Fibroblast of skin of right quadriceps (primary cell): ENCODE data around the gene CISTR.
"Not testable (repeated sequence)": the region's sequence is repeated elsewhere in the genome, so short reads cannot be mapped to it uniquely, and the experiment has no call there.

Source experiments
- DNase-seq: peaks from one replicate; pipeline ENCODE4 v3.0.0-alpha.2; 2013

CISTR gene

DNA sequence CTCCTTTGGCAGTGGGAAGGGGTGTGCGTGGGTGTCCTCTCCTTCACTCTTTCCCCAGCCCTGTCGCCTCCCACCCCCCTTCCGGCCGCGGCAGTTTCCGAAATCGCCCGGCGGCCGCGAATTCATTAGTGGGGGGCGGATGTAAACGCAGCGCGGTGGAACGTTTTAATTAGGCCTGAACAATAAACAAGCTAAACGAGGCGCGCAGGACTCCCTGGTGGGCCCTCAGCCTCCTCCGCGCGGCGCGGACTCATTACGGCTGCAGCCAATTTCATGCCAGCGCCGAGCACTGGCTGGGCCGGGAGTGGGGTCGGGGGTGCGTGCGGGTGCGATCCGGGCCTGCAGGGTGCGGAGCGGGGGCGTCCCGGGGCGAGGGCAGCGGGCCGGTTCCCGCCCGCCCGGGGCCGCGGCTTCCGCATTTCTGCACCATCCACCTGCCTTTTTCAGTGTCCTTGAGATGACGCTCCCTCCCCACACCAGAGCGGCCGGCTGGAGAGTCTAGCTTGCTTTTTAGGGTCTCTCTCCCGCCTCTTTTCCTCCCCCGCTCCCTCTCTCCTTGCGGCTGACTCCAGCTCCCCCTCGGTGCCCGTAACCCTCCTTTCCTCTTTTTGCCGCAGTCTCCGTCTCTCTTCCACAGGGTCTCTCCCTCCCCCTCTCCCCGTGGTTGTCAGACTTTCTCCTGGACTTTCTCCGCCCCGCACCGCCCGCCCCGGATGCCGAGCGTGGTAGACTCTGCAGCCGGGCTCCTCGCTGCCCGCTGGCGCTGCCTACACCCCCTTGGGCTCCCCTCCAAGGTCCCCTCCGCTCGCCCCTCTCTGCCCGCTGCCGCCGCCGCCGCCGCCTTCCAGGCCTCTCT is at the start of gene CISTR:
TSS of gene CISTR (minus strand) at position 644 of the 856 bp plus-strand sequence.
- DNase-seq, result no peak

DNA sequence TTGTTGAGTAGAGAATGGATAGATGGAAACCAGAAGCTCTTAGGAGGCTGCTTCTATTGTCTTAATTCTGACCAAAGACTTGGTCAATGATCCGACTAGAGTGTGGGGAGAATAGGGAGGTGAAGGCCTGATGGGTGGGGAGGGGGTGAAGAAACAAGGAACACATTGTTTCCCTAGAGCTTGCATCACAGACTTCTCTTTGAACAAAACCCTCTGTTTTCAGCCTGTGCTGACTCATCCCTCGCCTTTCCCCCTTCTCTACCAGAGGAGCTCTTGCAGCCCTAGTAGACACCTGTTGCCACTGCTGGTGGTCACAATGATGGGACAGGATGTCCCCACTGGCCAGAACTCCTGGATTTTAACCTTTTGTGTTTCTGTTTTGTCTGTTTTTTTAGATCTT is 46.8 kb upstream of the CISTR start:
- no peak for DNase-seq

DNA sequence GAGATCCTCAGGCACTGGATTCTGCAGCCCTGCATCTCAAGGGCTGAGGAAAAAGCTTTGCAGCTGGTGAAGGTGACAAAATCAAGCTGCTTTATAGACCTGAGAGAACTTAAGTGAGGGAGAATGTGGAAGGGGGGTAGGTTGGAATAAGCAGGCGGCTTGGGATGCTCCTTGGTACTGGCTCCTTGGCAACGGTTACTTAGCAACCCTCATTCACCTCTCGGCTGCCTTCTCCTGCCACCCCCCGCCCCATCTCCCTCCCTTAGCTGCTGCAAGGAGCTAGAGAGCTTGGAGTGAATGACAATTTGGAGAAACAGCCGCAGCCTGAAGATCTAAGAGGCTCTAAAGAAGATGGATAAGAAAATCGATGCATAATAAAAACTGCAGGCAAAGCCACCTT is 44.1 kb upstream of the CISTR start:
- DNase-seq, result no peak

DNA sequence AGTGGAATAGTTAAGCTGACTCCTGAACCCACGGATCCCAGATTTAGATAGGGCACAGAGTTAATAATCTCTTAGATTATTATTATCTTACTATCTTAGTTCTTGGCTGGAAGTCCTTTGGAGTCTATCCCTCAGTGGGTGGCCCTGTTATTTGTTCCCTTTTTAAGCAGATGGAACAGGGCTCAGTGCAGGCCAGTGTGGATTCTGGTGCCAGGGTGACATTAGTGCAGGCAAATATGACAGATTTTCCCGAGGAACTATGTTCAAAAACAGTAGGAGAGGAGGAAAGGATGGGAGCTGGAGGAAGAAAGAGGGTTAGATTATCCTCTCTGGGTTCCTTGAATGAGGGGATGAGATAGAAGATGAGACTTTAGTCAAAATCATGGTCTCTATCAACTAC is 41.4 kb upstream of the CISTR start:
- DNase-seq, result no peak

DNA sequence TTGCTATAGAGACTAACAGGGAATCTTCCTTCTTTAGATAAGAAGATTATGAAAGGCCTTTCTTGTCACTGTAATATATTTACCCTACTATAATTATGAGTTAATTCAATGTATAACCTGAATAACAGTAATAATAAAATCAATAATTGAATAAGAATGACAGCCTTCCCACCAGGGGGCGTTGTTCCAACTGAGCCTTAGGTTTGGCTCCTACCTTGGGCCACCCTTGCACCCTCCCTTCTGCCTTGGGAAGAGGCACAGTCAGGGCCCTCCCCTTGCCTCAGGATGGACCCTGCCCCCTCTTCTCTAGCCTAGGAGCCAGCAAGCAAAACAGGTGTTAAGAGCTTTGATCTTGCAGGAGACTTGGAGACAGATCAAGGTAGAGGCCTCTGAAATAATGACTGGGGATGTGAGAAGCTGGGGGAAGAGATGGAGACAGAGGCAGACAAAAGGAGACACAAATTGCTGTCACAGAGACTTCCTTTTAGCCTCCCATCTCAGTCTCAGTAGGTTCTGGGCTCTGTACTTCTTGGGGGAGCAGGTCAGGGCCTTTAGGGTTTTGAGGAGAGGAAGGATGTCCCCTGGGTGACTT is 40.1 kb upstream of the CISTR start:
- peak; percentile 27 for DNase-seq

DNA sequence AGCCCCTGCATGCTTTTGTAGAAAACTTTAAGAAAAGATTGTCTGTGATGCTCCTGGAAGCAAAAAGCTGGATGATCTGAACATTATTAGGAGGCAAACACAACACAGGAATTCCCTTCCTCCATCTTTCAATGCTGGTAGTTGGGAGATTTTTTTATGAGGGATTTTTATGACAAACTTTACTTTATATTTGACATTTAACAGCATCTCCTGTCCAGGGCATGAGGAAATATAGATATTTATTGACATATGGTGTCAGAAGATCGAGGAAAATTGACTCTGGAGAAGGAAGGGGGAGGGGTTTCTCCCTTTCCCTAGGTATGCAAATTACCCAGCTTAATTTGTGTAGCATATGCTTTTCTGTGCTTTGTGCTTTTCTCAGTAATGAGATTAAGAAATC is 37.8 kb upstream of the CISTR start:
- no peak for DNase-seq

DNA sequence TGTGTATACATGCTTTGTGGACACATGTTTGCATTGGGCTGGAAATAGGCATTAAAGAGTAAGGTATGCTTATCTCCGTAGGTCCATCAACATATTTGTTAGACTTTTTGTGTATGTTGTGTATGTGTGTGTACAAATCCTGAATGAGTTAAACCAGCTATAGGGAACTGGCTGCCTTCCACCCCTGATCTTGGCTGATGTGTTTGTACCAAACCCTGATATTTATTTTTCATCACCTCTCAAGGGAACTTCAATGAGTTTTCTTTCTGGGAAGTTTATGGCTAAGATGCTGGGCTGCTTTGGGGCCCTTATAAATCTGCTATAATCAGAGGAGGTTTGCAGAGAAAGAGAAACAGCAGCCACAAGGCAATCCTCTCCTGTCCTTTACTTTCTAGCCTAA is 37.1 kb upstream of the CISTR start:
- DNase-seq, result no peak

DNA sequence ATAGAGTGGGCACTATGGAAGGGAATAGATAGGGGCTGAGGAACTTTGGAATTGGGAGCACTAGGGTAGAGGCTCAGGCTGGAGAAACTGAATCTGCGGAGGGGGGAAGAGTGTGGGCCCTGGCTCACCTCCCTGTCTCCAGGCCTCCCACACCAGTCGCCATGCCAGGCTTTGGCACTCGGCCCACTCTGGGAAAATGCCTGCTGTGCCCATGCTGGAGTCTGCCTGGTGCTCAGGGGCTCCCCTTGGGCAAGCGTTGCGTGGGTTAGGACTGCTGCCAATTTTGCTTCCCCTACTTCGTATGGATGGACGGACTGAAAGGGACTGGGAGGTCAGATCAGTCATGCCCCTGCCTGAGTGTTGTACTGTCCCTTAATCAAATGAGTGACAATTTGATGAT is 34.6 kb upstream of the CISTR start:
- no peak for DNase-seq

DNA sequence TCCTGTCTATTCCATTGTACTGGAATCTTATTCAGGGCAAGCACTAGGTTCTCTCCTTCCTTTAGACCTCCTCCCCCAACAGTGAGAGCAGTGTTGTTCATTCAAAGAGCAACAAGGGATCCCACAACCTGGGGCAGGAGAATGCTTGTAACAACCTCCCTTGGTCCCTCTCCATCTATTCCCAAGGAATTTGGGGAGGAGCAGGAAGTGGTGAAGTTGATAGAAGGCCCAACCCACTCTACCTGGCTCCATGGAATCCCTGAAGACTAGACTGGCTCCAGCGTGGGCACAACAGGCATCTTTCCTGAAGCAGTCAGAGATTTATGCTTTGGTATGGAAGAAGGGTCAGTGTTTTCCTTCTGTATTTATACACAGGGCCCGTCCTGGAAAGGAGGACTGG is 33.4 kb upstream of the CISTR start:
- DNase-seq, result no peak

DNA sequence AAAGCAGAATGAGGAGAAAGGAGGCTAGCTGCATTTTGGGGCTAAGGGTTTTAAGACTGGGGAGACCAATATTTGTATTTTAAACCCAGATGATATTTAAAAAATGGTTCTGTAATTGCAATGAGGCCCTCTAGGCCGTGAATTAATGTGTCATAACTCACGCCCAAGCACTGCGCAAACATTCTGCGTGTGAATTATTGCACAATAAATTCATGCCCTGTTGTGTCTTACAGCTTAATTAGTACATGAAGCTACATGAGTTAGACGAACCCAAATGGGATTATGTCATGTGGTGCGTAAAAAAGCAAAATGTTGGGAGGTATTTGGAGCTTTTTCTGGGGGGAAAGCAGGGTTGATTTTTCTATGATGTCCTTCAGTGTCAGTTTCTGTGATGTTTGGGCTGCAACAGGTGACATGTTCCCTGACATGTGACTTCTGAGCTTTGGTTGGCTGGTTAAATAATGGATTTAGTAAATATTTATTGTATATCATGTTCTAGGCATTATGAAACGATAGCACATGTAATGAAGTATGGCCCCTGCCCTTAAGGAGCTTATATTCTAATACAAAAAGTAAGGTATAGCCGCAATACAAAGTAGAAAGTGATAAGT is 30.4 kb upstream of the CISTR start:
- no peak for DNase-seq

DNA sequence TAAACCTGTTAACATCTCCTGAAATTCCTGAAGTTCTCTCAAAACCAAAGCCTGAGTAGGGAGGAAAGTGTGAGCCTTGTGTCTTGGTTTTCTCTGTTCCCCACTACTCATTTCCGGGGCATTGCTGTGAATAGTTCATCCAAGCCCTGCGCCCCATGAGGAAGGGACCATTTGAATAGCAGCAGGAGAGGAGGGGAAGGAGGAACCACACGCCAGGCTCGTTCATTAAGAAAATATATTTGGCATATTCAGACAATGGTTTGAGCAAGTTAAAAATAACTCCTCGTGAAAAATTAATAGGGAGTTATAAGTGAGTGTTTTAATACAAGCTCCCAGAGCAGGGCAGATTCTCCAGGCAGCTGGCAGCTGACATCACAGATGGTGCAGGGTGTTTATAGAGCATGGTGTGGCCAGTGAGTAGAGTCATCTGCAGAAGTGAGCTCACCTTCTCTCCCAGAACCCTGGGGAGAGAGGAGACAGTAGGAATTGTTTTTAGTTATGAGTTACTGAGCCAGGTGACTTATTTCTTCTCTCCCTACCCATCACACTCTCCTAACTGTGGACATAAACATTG is 29.5 kb upstream of the CISTR start:
- DNase-seq, result no peak

DNA sequence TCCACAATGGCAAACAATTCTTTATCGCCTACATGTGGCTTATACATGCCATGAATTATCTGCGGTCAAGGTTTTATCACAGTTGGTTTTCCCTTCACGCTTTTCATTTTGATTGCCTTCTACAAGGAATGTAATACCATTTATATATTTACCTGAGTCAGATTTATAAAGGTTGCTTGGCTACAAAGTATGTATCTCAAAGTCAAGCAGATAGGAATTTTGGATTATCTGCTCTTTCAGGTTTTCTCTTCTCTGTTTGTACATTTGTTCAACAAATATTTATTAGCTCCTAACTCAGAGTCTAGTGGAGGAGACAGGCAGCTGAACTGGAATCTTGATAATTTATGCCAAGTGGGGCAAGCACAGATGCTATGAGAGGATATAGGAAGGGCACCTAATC is 28.5 kb upstream of the CISTR start:
- DNase-seq, result no peak

DNA sequence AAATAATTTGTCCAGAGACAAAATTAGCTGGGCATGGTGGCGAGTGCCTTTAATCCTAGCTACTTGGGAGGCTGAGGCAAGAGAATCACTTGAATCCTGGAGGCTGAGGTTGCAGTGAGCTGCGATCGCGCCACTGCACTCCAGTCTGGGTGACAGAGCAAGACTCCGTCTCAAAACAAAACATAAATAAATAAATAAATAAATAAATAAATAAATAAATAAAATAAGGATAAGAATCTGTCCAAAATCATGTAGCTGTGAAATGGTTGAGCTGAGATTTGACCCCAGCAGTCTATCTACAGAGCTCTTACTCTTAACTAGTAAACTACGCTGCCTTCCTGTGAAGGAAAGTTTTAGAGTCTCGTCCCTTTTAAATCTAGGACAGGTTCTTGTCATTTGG is 27.9 kb upstream of the CISTR start:
- DNase-seq, result not testable (repeated sequence)

DNA sequence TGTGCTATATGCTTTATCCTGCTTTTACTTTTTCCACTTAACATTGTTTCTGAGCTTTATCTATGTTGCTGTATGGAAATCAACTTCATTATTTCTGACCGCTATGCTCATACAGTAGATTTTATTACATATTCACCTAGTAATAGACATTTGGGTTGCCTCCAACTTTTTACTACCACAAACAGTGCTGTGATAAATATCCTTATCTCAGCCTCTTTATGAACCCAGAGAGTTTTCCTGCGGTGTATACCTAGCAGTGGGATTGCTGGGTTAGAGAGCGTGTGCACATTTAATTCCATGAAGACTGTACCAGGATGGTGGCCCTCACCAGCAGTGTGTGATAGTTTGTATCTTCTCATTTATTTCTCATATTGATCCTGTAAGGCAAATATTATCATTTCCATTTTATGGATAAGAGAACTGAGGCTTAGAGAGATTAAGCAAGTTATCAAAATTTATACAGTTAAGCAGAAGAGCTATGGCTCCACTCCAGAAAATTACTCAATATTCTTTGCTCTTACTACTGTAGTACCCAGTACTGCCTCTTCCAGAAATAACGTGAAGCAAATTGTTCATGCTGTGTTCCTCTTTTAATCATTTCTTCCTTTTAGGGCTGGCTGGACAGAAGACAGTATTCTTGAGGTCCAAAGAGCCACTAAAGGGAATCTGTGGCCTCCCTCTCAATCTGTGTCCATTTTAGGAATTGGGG is 26.3 kb upstream of the CISTR start:
- no peak for DNase-seq

DNA sequence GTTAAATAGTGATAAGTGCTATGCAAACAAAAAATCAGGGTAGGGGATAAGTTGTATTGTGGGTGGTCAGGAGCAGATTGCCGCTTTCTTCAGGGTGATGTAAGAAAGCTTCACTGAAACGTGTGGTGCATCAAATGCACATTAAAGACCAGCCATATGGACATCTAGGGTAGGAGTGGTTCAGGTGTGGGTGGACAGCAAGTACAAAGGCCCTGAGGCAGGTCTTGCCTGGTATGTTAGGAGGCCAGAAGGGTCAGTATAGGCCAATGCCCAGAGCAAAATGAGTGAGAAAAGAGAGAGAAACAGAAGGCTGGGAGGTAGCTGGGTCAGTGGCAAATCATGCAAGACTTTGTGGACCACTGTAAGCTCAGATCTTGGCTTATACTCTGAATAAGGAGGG is 25.6 kb upstream of the CISTR start:
- no peak for DNase-seq

DNA sequence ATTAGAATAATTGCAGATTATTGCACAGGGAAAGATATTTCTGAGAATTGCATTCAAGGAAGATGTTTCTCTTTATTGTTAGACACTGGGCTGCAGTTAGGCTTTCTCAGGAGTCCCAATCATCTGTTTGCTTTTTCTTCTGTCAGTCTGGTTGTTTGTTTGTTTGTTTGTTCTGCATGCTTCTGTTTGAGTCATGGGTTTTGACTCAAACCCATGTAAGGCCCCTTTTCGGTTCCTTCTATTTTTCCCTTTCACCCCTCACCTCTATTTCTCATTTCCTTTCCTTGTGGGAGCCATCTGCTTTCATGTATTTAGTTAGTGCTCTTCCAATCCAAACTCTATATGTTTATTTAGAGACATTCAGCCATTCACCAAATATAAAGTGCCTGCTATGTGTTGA is 25.1 kb upstream of the CISTR start:
- no peak for DNase-seq

DNA sequence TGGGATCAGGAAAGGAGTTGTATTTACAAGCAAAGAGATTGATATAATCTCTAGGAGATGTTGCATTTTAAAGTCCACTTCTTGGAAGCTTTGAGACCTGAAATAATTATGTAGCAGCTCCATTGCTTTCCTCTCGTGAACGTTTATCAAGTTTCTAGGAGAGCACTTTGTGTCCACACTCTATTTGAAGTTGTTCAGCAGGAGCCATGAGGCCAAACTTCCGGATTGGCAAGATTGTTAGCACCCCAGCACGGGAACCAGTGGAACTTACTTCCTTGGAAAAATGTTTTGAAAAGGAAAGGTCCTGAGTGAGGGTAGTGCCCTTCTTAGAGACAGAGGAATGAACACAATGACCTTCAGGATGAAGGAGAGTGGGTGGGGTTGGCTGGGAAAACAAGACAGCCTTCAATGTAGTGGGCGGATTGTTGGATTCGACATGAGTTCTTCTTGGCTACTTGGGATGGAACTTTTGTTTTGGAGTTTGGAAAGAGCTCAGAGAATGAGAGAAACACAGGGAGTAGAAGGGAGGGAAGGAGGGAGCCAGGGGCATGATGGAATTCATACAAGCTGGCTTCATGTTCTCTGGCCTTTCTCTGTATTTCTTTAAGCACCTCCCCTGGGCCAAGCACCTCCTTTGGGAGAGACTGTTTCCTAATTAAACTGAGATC is 23.8 kb upstream of the CISTR start:
- no peak for DNase-seq

DNA sequence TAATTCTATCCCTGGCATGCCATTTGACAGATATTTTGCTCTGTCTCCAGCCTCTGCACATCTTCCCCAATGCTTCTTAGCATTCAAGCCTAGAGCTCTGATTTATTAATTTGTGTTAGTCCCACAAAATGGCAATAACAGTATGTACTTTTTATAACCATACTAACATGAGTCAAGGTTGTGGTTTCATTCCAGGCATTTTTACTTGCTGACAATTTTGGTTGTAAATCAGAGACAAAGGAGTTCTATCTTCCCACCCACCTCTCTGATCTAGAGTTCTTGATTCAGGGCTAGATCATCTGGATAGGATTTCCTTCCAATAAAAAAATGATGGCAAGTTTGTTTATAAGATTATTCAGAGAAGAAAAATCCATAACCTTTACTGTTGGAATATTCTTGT is 18.5 kb upstream of the CISTR start:
- peak; percentile 98 for DNase-seq

DNA sequence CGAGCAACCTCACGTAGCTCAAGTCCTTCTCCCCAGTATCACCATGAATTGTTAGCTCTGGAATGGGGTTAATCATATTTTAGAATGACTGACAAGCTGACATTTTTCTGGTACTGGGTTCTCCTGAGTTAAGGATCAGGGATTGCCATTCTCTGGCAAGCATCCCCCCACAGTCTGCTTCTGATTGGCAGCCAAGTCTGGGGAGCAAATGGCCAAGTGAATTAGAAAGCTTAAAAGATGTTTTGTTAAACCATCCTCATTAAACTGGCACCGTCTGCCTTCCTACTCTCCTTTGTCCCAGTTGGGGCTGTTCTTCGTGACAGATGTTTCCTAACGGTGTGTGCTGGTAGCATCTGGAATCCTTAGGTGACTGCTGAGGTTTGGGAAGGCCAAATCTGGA is 17.2 kb upstream of the CISTR start:
- no peak for DNase-seq

DNA sequence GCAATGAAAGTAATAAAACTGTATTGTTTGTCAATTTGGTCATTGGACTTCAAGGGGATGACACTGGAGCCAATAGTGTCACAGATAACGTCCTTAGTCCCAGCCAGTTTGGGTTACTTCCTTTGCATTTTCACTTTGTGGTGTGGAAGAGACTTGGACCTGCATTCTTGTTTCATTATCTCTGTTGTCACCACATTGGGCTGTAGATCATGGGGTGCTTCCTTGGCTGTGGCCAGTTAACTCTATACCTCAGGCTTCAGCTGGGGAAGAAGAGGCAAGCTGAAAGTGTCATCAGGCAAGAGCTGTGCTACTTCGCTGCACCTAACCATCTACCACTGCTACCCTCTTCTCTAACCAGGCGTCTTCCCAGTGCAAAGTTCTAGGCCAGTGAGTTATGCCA is 15.1 kb upstream of the CISTR start:
- DNase-seq, result peak; percentile 34

DNA sequence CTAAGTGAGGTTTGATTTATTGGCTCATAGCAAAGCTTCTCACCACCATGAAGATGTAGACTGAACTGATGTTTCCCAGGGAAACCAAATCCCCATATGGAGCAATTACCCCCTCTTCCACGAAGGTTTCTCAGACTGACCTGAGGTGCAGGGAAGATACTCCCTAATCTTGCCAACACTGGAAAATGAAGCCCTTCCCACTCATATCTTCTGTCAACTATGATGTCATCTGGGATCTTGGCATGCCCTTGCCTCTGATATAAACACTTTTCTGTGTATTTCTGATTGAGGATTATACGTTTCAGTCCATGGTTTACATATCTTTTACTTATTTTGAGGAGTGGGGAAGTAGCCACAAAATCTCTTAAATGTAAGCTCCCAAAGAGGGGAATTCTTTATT is 14.1 kb upstream of the CISTR start:
- no peak for DNase-seq

DNA sequence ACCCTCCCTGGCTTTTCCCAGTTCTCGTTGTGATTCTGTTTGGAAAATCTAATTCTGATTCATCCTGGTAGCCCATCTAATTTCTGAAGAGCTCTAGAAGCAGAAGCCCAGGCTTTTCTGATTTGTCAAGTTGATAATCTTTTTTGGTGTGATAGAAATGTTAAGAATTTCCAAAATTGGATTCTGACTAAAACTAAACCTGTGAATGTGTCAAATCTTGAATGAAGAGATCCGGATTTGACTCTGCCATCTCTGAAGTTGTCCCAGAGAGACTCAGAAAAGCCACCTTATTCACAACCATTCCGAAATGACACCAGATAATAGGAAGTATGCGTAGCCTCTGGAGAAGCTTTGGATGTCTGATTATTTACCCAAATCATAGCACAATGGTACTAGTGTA is 12.8 kb upstream of the CISTR start:
- DNase-seq, result no peak

DNA sequence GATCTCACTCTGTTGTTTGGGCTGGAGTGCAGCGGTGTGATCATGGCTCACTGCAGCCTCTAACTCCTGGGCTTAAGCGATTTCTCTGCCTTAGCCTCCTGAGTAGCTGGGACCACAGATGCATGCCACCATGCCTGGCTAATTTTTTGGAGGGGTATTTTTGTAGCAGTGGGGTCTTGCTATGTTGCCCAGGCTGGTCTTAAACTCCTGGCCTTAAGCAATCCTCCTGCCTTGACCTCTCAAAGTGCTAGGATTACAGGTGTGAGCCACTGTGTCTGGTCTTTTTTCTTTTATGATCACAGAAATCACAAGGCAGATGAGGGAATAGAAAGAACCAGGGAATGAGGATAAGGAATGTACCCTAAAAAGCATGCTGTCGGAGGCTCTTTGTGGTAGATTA is 11.0 kb upstream of the CISTR start:
- DNase-seq, result not testable (repeated sequence)
